SHP77 (cell line): ENCODE data around the gene POLE.
"Not testable (repeated sequence)": the region's sequence is repeated elsewhere in the genome, so short reads cannot be mapped to it uniquely, and the experiment has no call there.

Experiments
- DNase-seq, 2 experiments: peaks; one replicate each; lab custom pipeline; 2025; lab: John Stamatoyannopoulos, UW

Gene POLE

GRCh38 chr12:132717531-132718387, 30.6 kb upstream of the POLE start:
- no peak for DNase-seq

- DNase-seq: no peak
These were observed 29.9 kb upstream of the POLE start for GRCh38 chr12:132717011-132717410.

- no peak for DNase-seq
These were observed 29.2 kb upstream of the POLE start for GRCh38 chr12:132716356-132716755.

GRCh38 chr12:132715874-132716273, 28.7 kb upstream of the POLE start:
- DNase-seq: no peak

GRCh38 chr12:132713123-132713522, 26.0 kb upstream of the POLE start:
- no peak for DNase-seq

- no peak for DNase-seq
These were observed 24.1 kb upstream of the POLE start for GRCh38 chr12:132711080-132711843.

GRCh38 chr12:132710405-132711079, 23.4 kb upstream of the POLE start, which contains the start of gene PGAM5:
Gene PGAM5 (plus strand): TSS chr12:132710842. CDS start chr12:132710877, 35 bp downstream.
- peak; percentile 90 to 93 for DNase-seq

GRCh38 chr12:132710043-132710404, 22.9 kb upstream of the POLE start:
- no peak for DNase-seq

GRCh38 chr12:132708150-132708549, 21.0 kb upstream of the POLE start:
- no peak for DNase-seq

- no peak for DNase-seq
These were observed 20.1 kb upstream of the POLE start for GRCh38 chr12:132707241-132707640.

- no peak for DNase-seq
These were observed 16.5 kb upstream of the POLE start for GRCh38 chr12:132703641-132704040.

GRCh38 chr12:132702640-132703039, 15.5 kb upstream of the POLE start:
- no peak for DNase-seq

GRCh38 chr12:132700212-132700822, 13.2 kb upstream of the POLE start:
- no peak for DNase-seq

GRCh38 chr12:132698341-132698740, 11.2 kb upstream of the POLE start:
- no peak for DNase-seq

- DNase-seq: no peak
These were observed 8.3 kb upstream of the POLE start for GRCh38 chr12:132695431-132695830.

- not testable (repeated sequence) for DNase-seq
These were observed 7.7 kb upstream of the POLE start for GRCh38 chr12:132694888-132695287.

- not testable (repeated sequence) for DNase-seq
These were observed 4.9 kb upstream of the POLE start for GRCh38 chr12:132692030-132692429.

- no peak for DNase-seq
These were observed 3.0 kb upstream of the POLE start for GRCh38 chr12:132690112-132690511.

- DNase-seq: no peak
These were observed 2.1 kb upstream of the POLE start for GRCh38 chr12:132689227-132689626.

- no peak for DNase-seq
These were observed 324 bp downstream of the POLE start for GRCh38 chr12:132686825-132687210.

GRCh38 chr12:132685400-132685799, 1.7 kb downstream of the POLE start:
- no peak for DNase-seq

- DNase-seq: no peak
These were observed 9.7 kb downstream of the POLE start for GRCh38 chr12:132677492-132677891.
